ENCODE data around the gene TNPO1.

- no peak for TF ChIP-seq CTCF (conservative IDR thresholded peaks at IDR 0.05 in 1 of 2, IDR thresholded peaks at IDR 0.05 in 1 of 2; ENCODE audit: low read depth in 1 of 2, low read length in 2 of 2)
- no peak for TF ChIP-seq EZH2 (IDR thresholded peaks at IDR 0.05; ENCODE audit: low read length, missing control alignments)
Measured at GRCh38 chr5:72947498-72947897, 131.0 kb downstream of the TNPO1 start.
